H1 (cell line): Measurements from ENCODE around the gene RAD51B. TPM values are rescaled to one million over a fixed set of nuclear protein-coding genes. Genes with fewer than 3 reads are reported as not detected.

Experiments used
- USF2 ChIP-seq: IDR thresholded peaks from 2 replicates; pipeline ENCODE4 v1.6.1; 2011; ENCODE audit warnings: low read length, improper control_type of control experiment
- polyA plus RNA-seq, 7 experiments: library from polyadenylated mRNA; depleted of rRNA in 3 of 7; stranded (reverse) in 5 of 7; unstranded in 2 of 7; fragments of >200 nt in 5 of 7; fragments of 200-250 nt in 2 of 7; gene quantifications; 1 replicate in 5 of 7; 2 replicates in 1 of 7; 4 replicates in 1 of 7; pipeline versions ENCODE4 v1.2.1 to v1.2.3, GENCODE V29; 2011 to 2013; ENCODE audit warnings: missing spikeins in 2 of 7, mixed read lengths in 2 of 7
- total RNA-seq: library from RNA; stranded (reverse); fragmentation: NEBNext Ultra II Directional; extraction: Animal tissue kit (Norgen Biotek cat#: 25700); gene quantifications from 2 replicates; pipeline ENCODE4 v1.2.1, GENCODE V29; 2021

Gene RAD51B
- total and polyA plus RNA-seq, 2 of the 8 experiments (the other 6 are each of a cell fraction or from before 2014, with no cell fraction given) = 3.9 to 14.9 TPM

- TF ChIP-seq USF2 = no peak
Observed at GRCh38 chr14:67850066-67850830, 30.7 kb downstream of the RAD51B start (continued).
